Measurements from ENCODE around the gene RPN1. TPM values are rescaled to one million over a fixed set of nuclear protein-coding genes. Genes with fewer than 3 reads are reported as not detected.

Gene RPN1
- total RNA-seq, 2 donors from 2014 or later, result 117 TPM

GRCh38 chr3:128614076-128614475 is 36.5 kb downstream of the RPN1 start:
- peak overlapping the region; percentile 32 for H3K27ac Mint-ChIP-seq
- H3K27me3 Mint-ChIP-seq, result no peaks in the 10 kb centered on the region
- DNase-seq, result no peak
- peaks cover 15% of the 10 kb centered on the region for H3K4me1 Mint-ChIP-seq
- no peak for ATAC-seq
- peaks cover 6% of the 10 kb centered on the region for H3K36me3 Mint-ChIP-seq (ENCODE audit: low read depth)
- no peak overlapping the region for H3K4me3 Mint-ChIP-seq
- H3K9me3 ChIP-seq (ENCODE audit: control insufficient read depth, low read length, poor library complexity, severe bottlenecking), result no peaks in the 10 kb centered on the region

- Mint-ChIP-seq H3K4me1 (peaks cover 7% of the 10 kb centered on the region), H3K27ac (peak overlapping the region; percentile 56), H3K27me3 (no peaks in the 10 kb centered on the region), H3K4me3 (no peak overlapping the region), H3K36me3 (ENCODE audit: low read depth) (peaks cover 3% of the 10 kb centered on the region)
- H3K9me3 ChIP-seq (ENCODE audit: control insufficient read depth, low read length, poor library complexity, severe bottlenecking), result no peaks in the 10 kb centered on the region
- no peak for ATAC-seq
- no peak for DNase-seq
These were observed 37.4 kb downstream of the RPN1 start for GRCh38 chr3:128613083-128613829.

- DNase-seq (no peak), ATAC-seq (no peak)
- no peak overlapping the region for H3K27ac Mint-ChIP-seq
- H3K4me1 Mint-ChIP-seq, result peaks cover 2% of the 10 kb centered on the region
- H3K36me3 Mint-ChIP-seq (ENCODE audit: low read depth), result no peaks in the 10 kb centered on the region
- no peak overlapping the region for H3K4me3 Mint-ChIP-seq
- H3K27me3 Mint-ChIP-seq, result no peaks in the 10 kb centered on the region
- no peaks in the 10 kb centered on the region for H3K9me3 ChIP-seq (ENCODE audit: control insufficient read depth, low read length, poor library complexity, severe bottlenecking)
These were observed 40.1 kb downstream of the RPN1 start for GRCh38 chr3:128610451-128611070.

GRCh38 chr3:128609294-128609693 is 41.3 kb downstream of the RPN1 start:
- peaks cover 2% of the 10 kb centered on the region for H3K4me1 Mint-ChIP-seq
- no peaks in the 10 kb centered on the region for H3K36me3 Mint-ChIP-seq (ENCODE audit: low read depth)
- DNase-seq, result no peak
- H3K27ac Mint-ChIP-seq, result no peak overlapping the region
- H3K4me3 Mint-ChIP-seq, result no peak overlapping the region
- no peak for ATAC-seq
- no peaks in the 10 kb centered on the region for H3K27me3 Mint-ChIP-seq
- no peaks in the 10 kb centered on the region for H3K9me3 ChIP-seq (ENCODE audit: control insufficient read depth, low read length, poor library complexity, severe bottlenecking)

GRCh38 chr3:128607710-128608048 is 42.9 kb downstream of the RPN1 start:
- ATAC-seq (no peak), DNase-seq (no peak)
- H3K4me1 Mint-ChIP-seq, result peaks cover 2% of the 10 kb centered on the region
- H3K9me3 ChIP-seq (ENCODE audit: control insufficient read depth, low read length, poor library complexity, severe bottlenecking), result no peaks in the 10 kb centered on the region
- no peak overlapping the region for H3K27ac Mint-ChIP-seq
- no peaks in the 10 kb centered on the region for H3K36me3 Mint-ChIP-seq (ENCODE audit: low read depth)
- H3K27me3 Mint-ChIP-seq, result no peaks in the 10 kb centered on the region
- no peak overlapping the region for H3K4me3 Mint-ChIP-seq

GRCh38 chr3:128606094-128606493 is 44.5 kb downstream of the RPN1 start:
- peak overlapping the region; percentile 14 for H3K27ac Mint-ChIP-seq
- ATAC-seq (no peak), DNase-seq (no peak)
- H3K4me1 Mint-ChIP-seq, result peaks cover 2% of the 10 kb centered on the region
- H3K4me3 Mint-ChIP-seq, result no peak overlapping the region
- H3K27me3 Mint-ChIP-seq, result no peaks in the 10 kb centered on the region
- no peaks in the 10 kb centered on the region for H3K36me3 Mint-ChIP-seq (ENCODE audit: low read depth)
- no peaks in the 10 kb centered on the region for H3K9me3 ChIP-seq (ENCODE audit: control insufficient read depth, low read length, poor library complexity, severe bottlenecking)

GRCh38 chr3:128605091-128606046 is 45.2 kb downstream of the RPN1 start:
- ATAC-seq, result no peak
- Mint-ChIP-seq H3K4me1 (peaks cover 2% of the 10 kb centered on the region), H3K4me3 (no peak overlapping the region), H3K27me3 (no peaks in the 10 kb centered on the region), H3K36me3 (ENCODE audit: low read depth) (no peaks in the 10 kb centered on the region), H3K27ac (no peak overlapping the region)
- no peak for DNase-seq
- no peaks in the 10 kb centered on the region for H3K9me3 ChIP-seq (ENCODE audit: control insufficient read depth, low read length, poor library complexity, severe bottlenecking)

GRCh38 chr3:128603811-128604775 is 46.5 kb downstream of the RPN1 start:
- Mint-ChIP-seq H3K27ac (no peak overlapping the region), H3K36me3 (ENCODE audit: low read depth) (no peaks in the 10 kb centered on the region), H3K27me3 (no peaks in the 10 kb centered on the region), H3K4me3 (no peak overlapping the region), H3K4me1 (no peaks in the 10 kb centered on the region)
- no peaks in the 10 kb centered on the region for H3K9me3 ChIP-seq (ENCODE audit: control insufficient read depth, low read length, poor library complexity, severe bottlenecking)
- ATAC-seq, result no peak
- DNase-seq, result no peak

GRCh38 chr3:128603313-128603712 is 47.3 kb downstream of the RPN1 start:
- H3K36me3 Mint-ChIP-seq (ENCODE audit: low read depth), result no peaks in the 10 kb centered on the region

GRCh38 chr3:128598884-128599664 is 51.5 kb downstream of the RPN1 start:
- Mint-ChIP-seq H3K36me3 (ENCODE audit: low read depth) (no peaks in the 10 kb centered on the region), H3K27ac (peak overlapping the region; percentile 43), H3K4me3 (no peak overlapping the region), H3K4me1 (peaks cover 9% of the 10 kb centered on the region), H3K27me3 (no peaks in the 10 kb centered on the region)
- no peaks in the 10 kb centered on the region for H3K9me3 ChIP-seq (ENCODE audit: control insufficient read depth, low read length, poor library complexity, severe bottlenecking)
- no peak for DNase-seq
- no peak for ATAC-seq

More at GRCh38 chr3:128603313-128603712, 47.3 kb downstream of the RPN1 start:
- DNase-seq (no peak), ATAC-seq (no peak)
- Mint-ChIP-seq H3K27me3 (no peaks in the 10 kb centered on the region), H3K4me3 (no peak overlapping the region), H3K4me1 (no peaks in the 10 kb centered on the region), H3K27ac (no peak overlapping the region)
- no peaks in the 10 kb centered on the region for H3K9me3 ChIP-seq (ENCODE audit: control insufficient read depth, low read length, poor library complexity, severe bottlenecking)

GRCh38 chr3:128597900-128598299 is 52.7 kb downstream of the RPN1 start:
- H3K27ac Mint-ChIP-seq, result peak overlapping the region; percentile 32
- H3K4me3 Mint-ChIP-seq, result no peak overlapping the region
- H3K4me1 Mint-ChIP-seq, result peaks cover 9% of the 10 kb centered on the region
- no peaks in the 10 kb centered on the region for H3K9me3 ChIP-seq (ENCODE audit: control insufficient read depth, low read length, poor library complexity, severe bottlenecking)
- ATAC-seq, result no peak
- no peaks in the 10 kb centered on the region for H3K36me3 Mint-ChIP-seq (ENCODE audit: low read depth)
- no peaks in the 10 kb centered on the region for H3K27me3 Mint-ChIP-seq
- no peak for DNase-seq

GRCh38 chr3:128592864-128593263 is 57.8 kb downstream of the RPN1 start:
- no peak for ATAC-seq
- H3K9me3 ChIP-seq (ENCODE audit: control insufficient read depth, low read length, poor library complexity, severe bottlenecking), result no peaks in the 10 kb centered on the region
- Mint-ChIP-seq H3K36me3 (ENCODE audit: low read depth) (no peaks in the 10 kb centered on the region), H3K27ac (peak overlapping the region; percentile 39), H3K27me3 (no peaks in the 10 kb centered on the region), H3K4me3 (no peak overlapping the region), H3K4me1 (peaks cover 12% of the 10 kb centered on the region)
- DNase-seq, result no peak
